GM12872 (cell line): Measurements from ENCODE around the gene GCA.

ENCODE experiments used
- TF ChIP-seq, protein P1 (sequence below): IDR thresholded peaks from 3 replicates; pipeline ENCODE4 v1.5.1; 2011; ENCODE audit warnings: low read depth, mild to moderate bottlenecking, low read length, moderate library complexity; ENCODE audit not compliant: insufficient read depth

GCA gene

DNA sequence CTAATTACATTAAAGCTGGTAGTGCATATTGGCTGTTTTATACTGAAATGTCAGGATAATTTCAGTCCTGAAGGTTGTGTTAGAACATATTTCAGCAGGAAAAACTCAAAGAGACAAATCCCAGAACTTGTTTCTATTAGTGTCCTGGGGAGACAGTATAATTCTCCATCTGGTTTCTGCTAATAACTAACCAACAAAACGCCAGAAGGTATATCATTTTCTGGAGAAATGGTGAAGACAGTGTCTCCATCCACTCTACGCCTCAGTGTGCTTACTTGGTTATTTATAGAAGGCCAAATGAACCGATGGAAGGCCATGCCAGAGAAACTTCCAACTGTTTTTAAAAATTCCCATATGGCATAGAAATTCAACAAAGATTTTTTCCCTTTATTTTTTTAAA, 41.6 kb downstream of the GCA start:
- TF ChIP-seq, protein P1, sequence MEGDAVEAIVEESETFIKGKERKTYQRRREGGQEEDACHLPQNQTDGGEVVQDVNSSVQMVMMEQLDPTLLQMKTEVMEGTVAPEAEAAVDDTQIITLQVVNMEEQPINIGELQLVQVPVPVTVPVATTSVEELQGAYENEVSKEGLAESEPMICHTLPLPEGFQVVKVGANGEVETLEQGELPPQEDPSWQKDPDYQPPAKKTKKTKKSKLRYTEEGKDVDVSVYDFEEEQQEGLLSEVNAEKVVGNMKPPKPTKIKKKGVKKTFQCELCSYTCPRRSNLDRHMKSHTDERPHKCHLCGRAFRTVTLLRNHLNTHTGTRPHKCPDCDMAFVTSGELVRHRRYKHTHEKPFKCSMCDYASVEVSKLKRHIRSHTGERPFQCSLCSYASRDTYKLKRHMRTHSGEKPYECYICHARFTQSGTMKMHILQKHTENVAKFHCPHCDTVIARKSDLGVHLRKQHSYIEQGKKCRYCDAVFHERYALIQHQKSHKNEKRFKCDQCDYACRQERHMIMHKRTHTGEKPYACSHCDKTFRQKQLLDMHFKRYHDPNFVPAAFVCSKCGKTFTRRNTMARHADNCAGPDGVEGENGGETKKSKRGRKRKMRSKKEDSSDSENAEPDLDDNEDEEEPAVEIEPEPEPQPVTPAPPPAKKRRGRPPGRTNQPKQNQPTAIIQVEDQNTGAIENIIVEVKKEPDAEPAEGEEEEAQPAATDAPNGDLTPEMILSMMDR: no peak

DNA sequence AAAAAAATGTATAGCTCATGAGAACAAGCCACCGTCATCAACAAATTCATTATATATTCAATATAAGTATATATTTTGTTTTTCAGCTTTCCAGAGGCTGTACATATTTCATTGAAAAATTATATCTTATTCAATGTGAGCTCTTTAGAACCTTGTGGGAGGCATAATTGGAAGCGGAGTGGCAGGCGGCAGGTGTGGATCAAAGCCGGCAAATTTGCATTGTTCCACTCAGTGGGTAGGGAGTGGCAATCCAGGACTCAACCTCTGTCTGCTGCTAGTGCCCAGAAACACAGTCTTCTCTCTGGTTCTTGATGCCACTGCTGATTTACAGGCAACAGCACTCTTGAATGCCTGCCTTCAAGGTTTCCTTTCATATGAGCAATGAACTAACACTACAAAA, 46.9 kb downstream of the GCA start:
- TF ChIP-seq, protein P1: no peak

DNA sequence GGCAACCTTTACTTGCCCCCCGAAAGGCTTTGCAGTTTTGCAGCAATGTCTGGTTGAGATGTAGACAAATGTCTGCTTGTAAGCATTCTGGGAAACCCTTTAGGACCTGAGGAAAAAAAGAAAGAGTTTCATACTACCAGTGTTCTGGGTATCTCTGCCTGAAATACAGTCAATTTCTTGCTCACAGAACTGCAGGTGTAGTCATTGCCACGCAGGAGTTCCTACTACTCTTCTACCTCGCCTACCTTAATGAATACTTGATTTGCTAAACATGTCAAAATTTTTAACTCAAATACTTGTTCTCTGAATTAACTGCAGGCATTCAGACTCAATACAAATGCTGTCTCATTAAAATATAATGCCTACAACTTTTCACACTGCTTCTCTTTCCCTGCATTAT, 56.4 kb downstream of the GCA start:
- TF ChIP-seq, protein P1: no peak

DNA sequence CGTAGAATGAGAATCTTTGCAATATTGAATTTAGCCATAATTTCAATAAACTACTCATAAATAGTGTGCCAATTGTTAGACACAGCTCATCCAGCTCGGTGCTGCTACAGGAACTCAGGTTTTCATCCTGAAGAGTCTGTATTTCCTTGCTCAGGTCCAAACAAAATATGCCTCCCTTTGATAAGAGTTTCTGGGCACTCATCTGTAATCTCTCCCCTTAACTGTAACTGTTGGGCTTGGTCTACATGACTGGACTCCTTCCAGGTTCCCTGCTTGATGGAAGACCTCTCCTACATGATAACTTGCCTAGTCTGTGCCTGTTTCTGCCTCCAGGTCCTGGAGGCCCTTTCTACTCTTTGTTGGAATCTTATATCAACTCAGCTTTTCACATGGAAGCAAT, 57.9 kb downstream of the GCA start:
- TF ChIP-seq, protein P1: no peak

DNA sequence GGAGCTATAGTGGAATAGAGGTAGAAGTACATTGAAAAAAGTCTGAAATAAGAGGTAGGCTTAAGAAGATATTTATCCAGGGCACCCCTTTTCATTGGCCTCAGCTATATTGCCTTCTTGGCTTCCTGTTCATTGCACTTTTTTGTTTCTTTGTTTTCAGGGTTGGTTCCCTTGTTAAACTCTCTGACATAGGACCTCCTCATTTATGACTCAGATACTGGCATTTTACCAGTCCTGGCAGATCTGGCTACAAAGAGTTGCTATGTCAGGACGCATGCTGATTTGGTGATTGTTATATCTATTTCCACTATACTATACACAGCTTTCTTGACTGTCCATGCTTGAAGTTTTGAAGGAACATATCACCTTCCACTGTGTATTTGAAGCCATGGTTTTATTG, 60.0 kb downstream of the GCA start:
- TF ChIP-seq, protein P1: no peak
